Mesenchymal stem cell (in vitro differentiated cells and primary cell): Measurements from ENCODE around the gene PRR20C. TPM values are rescaled to one million over a fixed set of nuclear protein-coding genes. Genes with fewer than 3 reads are reported as not detected.
"Not testable (repeated sequence)": the region's sequence is repeated elsewhere in the genome, so short reads cannot be mapped to it uniquely, and the experiment has no call there.

Experiments used
- DNase-seq: peaks from one replicate; pipeline ENCODE4 v3.0.0-alpha.2; 2013
- H2AFZ ChIP-seq: one replicate; pipeline ENCODE4 v1.6.1; 2013; ENCODE audit warnings: low read depth, mild to moderate bottlenecking, control low read depth, inconsistent platforms, low read length, moderate library complexity
- H2AK5ac ChIP-seq: 2 replicates; pipeline ENCODE4 v1.6.1; 2013; ENCODE audit warnings: low read length, moderate library complexity, mild to moderate bottlenecking, inconsistent platforms; ENCODE audit not compliant: severe bottlenecking
- H2BK120ac ChIP-seq: one replicate; pipeline ENCODE4 v1.6.1; 2013; ENCODE audit warnings: low read depth, mild to moderate bottlenecking, inconsistent platforms, low read length, moderate library complexity
- H2BK12ac ChIP-seq, 2 experiments: one replicate each; pipeline ENCODE4 v1.6.1; 2013; ENCODE audit warnings: inconsistent platforms in 2 of 2, low read length in 2 of 2, mild to moderate bottlenecking in 2 of 2, moderate library complexity in 2 of 2, control low read depth in 1 of 2
- H2BK15ac ChIP-seq: one replicate; pipeline ENCODE4 v1.6.1; 2013; ENCODE audit warnings: mild to moderate bottlenecking, low read depth, inconsistent platforms; ENCODE audit not compliant: poor library complexity, severe bottlenecking
- H2BK5ac ChIP-seq: 2 replicates; pipeline ENCODE4 v1.6.1; 2013; ENCODE audit warnings: low read depth, mild to moderate bottlenecking, low read length, control low read depth, inconsistent platforms; ENCODE audit not compliant: poor library complexity, severe bottlenecking
- H3K14ac ChIP-seq, 2 experiments: one replicate each; pipeline ENCODE4 v1.6.1; 2013; ENCODE audit warnings: inconsistent platforms in 2 of 2, low read length in 2 of 2, control low read depth in 1 of 2, mild to moderate bottlenecking in 1 of 2, moderate library complexity in 1 of 2
- H3K18ac ChIP-seq, 2 experiments: one replicate each; pipeline ENCODE4 v1.6.1; 2013; ENCODE audit warnings: inconsistent platforms in 2 of 2, low read length in 2 of 2, control low read depth in 1 of 2, low read depth in 1 of 2, mild to moderate bottlenecking in 1 of 2
- H3K23ac ChIP-seq, 2 experiments: one replicate each; pipeline ENCODE4 v1.6.1; 2013; ENCODE audit warnings: inconsistent platforms in 2 of 2, low read length in 2 of 2, mild to moderate bottlenecking in 2 of 2, moderate library complexity in 2 of 2, control low read depth in 1 of 2
- H3K27ac ChIP-seq: 2 replicates; pipeline ENCODE4 v1.5.1; 2013; ENCODE audit warnings: mild to moderate bottlenecking, moderate library complexity, low read length, control low read depth, inconsistent platforms; ENCODE audit not compliant: poor library complexity, severe bottlenecking
- H3K27me3 ChIP-seq, 2 experiments: 2 replicates each; pipeline versions ENCODE4 v1.6.1 to v1.7.0; 2013; ENCODE audit warnings: low read length in 2 of 2, mild to moderate bottlenecking in 2 of 2, moderate library complexity in 2 of 2, control low read depth in 1 of 2, inconsistent platforms in 1 of 2; ENCODE audit not compliant: control insufficient read depth in 1 of 2, insufficient read depth in 1 of 2
- H3K36me3 ChIP-seq, 2 experiments: 2 replicates each; pipeline versions ENCODE4 v1.6.1 to v1.7.0; 2013; ENCODE audit warnings: low read length in 2 of 2, control low read depth in 1 of 2, inconsistent platforms in 1 of 2, low read depth in 1 of 2, mild to moderate bottlenecking in 1 of 2; ENCODE audit not compliant: insufficient read depth in 2 of 2, control insufficient read depth in 1 of 2
- H3K4ac ChIP-seq, 2 experiments: one replicate each; pipeline ENCODE4 v1.6.1; 2013; ENCODE audit warnings: inconsistent platforms in 2 of 2, low read length in 2 of 2, mild to moderate bottlenecking in 2 of 2, moderate library complexity in 2 of 2, control low read depth in 1 of 2, low read depth in 1 of 2
- H3K4me1 ChIP-seq: 2 replicates; pipeline ENCODE4 v1.6.1; 2013; ENCODE audit warnings: low read depth, low read length, control low read depth; ENCODE audit not compliant: control insufficient read depth, insufficient read depth
- H3K4me2 ChIP-seq: 2 replicates; pipeline ENCODE4 v1.6.1; 2013; ENCODE audit warnings: low read length, mild to moderate bottlenecking, inconsistent platforms; ENCODE audit not compliant: poor library complexity, severe bottlenecking
- H3K4me3 ChIP-seq, 2 experiments: 2 replicates each; pipeline versions ENCODE4 v1.5.1 to v1.7.0; 2013; ENCODE audit warnings: low read length in 2 of 2, mild to moderate bottlenecking in 2 of 2, control low read depth in 1 of 2, low read depth in 1 of 2; ENCODE audit not compliant: insufficient read depth in 1 of 2
- H3K79me1 ChIP-seq: replicated peaks from 2 replicates; pipeline ENCODE4 v1.6.1; 2013; ENCODE audit warnings: mild to moderate bottlenecking, control low read depth, low read length, inconsistent platforms; ENCODE audit not compliant: poor library complexity, severe bottlenecking
- H3K9ac ChIP-seq: 2 replicates; pipeline ENCODE4 v1.7.0; 2013; ENCODE audit warnings: mild to moderate bottlenecking, low read length, moderate library complexity
- H3K9me3 ChIP-seq: 2 replicates; pipeline ENCODE4 v1.7.0; 2013; ENCODE audit warnings: mild to moderate bottlenecking, low read length; ENCODE audit not compliant: control insufficient read depth
- H4K8ac ChIP-seq: one replicate; pipeline ENCODE4 v1.6.1; 2013; ENCODE audit warnings: inconsistent platforms, mild to moderate bottlenecking, low read length, moderate library complexity
- H4K91ac ChIP-seq: one replicate; pipeline ENCODE4 v1.6.1; 2013; ENCODE audit warnings: mild to moderate bottlenecking, low read length, inconsistent platforms
- WGBS: methylation state at CpG from one replicate; pipeline ENCODE4 v1.1.7; 2013; ENCODE audit warnings: mixed read lengths; 5-methylcytosine and 5-hydroxymethylcytosine counted together
- polyA plus RNA-seq, 2 experiments: library from polyadenylated mRNA; stranded (reverse); fragments of 200-250 nt; gene quantifications; one replicate each; pipeline ENCODE4 v1.2.3, GENCODE V29; 2013

PRR20C gene
- not detected for polyA plus RNA-seq (2013, experiment 1 of 2)
- polyA plus RNA-seq (2013, experiment 2 of 2), result not detected

DNA sequence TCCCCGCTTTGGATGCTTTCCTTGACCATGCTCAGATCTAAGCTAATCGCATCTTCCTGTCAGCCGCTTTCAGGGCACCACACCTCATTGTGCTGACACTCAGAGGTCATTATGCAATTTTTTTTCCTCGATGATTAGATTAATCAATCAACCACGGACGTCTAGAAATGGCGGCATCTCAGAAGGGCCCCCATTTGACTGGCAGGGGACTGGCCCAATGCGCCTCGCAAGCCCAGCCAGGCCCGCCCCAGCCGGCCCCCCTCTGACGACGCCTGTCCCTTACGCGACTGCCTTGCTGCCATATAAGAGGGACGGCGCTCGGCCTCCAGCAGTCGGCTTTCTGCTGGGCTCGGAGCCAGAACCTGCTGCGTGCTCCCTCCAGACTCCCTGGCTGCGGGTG, at the start of gene PRR20C:
PRR20C (plus strand) TSS at position 301 of the 400 bp plus-strand sequence. CDS start 387 bp downstream, outside the sequence.
- not testable (repeated sequence) for H3K27ac ChIP-seq, DNase-seq, H3K27me3 ChIP-seq, H3K79me1 ChIP-seq, H3K14ac ChIP-seq, H3K9ac ChIP-seq, H2BK12ac ChIP-seq, H3K9me3 ChIP-seq, H2AK5ac ChIP-seq, H3K4me1 ChIP-seq, H4K8ac ChIP-seq, H2BK120ac ChIP-seq, H2BK15ac ChIP-seq, H2AFZ ChIP-seq, H2BK5ac ChIP-seq, H3K4me2 ChIP-seq, H3K4ac ChIP-seq, H3K36me3 ChIP-seq, H3K23ac ChIP-seq, H3K4me3 ChIP-seq, H4K91ac ChIP-seq, H3K18ac ChIP-seq
- WGBS, result no CpG with 5 or more reads among the region's 22 CpGs

DNA sequence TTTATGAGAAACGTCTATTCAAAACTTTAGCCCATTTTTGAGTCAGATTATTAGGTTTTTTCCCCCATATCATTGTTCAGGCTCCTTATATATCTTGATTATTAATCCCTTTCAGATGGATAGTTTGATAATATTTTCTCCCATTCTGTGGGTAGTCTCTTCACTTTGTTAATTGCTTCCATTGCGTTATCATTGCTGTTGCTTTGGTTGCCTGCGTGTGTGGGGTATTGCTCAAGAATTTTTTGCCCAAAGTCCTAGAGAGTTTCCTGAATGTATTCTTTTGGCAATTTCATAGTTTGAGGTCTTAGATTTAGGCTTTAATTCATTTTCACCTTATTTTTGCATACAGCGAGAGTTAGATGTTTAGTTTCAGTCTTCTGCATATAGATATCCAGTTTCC, 38.9 kb upstream of the PRR20C start:
- peaks cover 16% of the 10 kb centered on the region for H3K9me3 ChIP-seq
- no peaks in the 10 kb centered on the region for H3K27me3 ChIP-seq
- H2BK15ac ChIP-seq, result no peak overlapping the region
- no peaks in the 10 kb centered on the region for H3K79me1 ChIP-seq
- no peak overlapping the region for H3K9ac ChIP-seq
- H3K14ac ChIP-seq, result no peak overlapping the region
- no peak overlapping the region for H4K91ac ChIP-seq
- H3K27ac ChIP-seq, result no peak overlapping the region
- H3K4me3 ChIP-seq, result no peak overlapping the region
- 89% methylated on average over 2 of the region's 4 CpGs for WGBS
- H3K4ac ChIP-seq, result no peak overlapping the region
- no peak overlapping the region for H3K18ac ChIP-seq
- DNase-seq, result no peak
- no peak overlapping the region for H3K23ac ChIP-seq
- H2AFZ ChIP-seq, result no peak overlapping the region
- H2BK120ac ChIP-seq, result no peak overlapping the region
- H3K4me2 ChIP-seq, result no peak overlapping the region
- no peaks in the 10 kb centered on the region for H3K36me3 ChIP-seq
- H2BK12ac ChIP-seq, result no peak overlapping the region
- no peaks in the 10 kb centered on the region for H3K4me1 ChIP-seq
- no peak overlapping the region for H2BK5ac ChIP-seq
- no peak overlapping the region for H2AK5ac ChIP-seq
- H4K8ac ChIP-seq, result no peak overlapping the region

DNA sequence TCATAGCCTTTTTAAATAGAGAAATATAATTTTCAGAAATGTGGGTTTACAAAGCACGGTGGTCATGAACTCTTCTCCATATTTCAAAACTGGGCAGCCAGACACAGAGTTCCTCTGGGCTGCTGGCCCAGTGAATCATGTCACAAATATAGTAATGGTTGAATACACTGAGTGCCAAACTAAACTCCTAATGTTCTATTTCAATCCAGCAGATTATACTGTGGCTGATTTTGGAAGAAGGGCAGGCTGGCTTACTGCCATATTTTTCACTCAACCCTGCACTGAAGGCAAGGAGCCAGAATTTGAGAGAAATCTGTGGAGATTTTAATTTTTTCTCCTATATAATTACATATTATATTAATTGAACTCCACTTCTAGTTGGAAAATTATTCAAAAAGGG, 30.2 kb upstream of the PRR20C start:
- H2BK5ac ChIP-seq, result no peak overlapping the region
- H2AK5ac ChIP-seq, result no peak overlapping the region
- H3K27me3 ChIP-seq, result no peaks in the 10 kb centered on the region
- no peak overlapping the region for H3K4ac ChIP-seq
- no peak overlapping the region for H2BK120ac ChIP-seq
- H2BK12ac ChIP-seq, result no peak overlapping the region
- no peaks in the 10 kb centered on the region for H3K36me3 ChIP-seq
- DNase-seq, result no peak
- H3K4me2 ChIP-seq, result no peak overlapping the region
- H3K4me3 ChIP-seq, result no peak overlapping the region
- H3K4me1 ChIP-seq, result no peaks in the 10 kb centered on the region
- H4K8ac ChIP-seq, result no peak overlapping the region
- 33% methylated on average over 1 of the region's 1 CpG for WGBS
- H3K9me3 ChIP-seq, result no peaks in the 10 kb centered on the region
- no peak overlapping the region for H3K23ac ChIP-seq
- no peak overlapping the region for H3K14ac ChIP-seq
- H3K18ac ChIP-seq, result no peak overlapping the region
- no peak overlapping the region for H3K9ac ChIP-seq
- H3K79me1 ChIP-seq, result no peaks in the 10 kb centered on the region
- H2BK15ac ChIP-seq, result no peak overlapping the region
- H4K91ac ChIP-seq, result no peak overlapping the region
- H3K27ac ChIP-seq, result no peak overlapping the region
- no peak overlapping the region for H2AFZ ChIP-seq

DNA sequence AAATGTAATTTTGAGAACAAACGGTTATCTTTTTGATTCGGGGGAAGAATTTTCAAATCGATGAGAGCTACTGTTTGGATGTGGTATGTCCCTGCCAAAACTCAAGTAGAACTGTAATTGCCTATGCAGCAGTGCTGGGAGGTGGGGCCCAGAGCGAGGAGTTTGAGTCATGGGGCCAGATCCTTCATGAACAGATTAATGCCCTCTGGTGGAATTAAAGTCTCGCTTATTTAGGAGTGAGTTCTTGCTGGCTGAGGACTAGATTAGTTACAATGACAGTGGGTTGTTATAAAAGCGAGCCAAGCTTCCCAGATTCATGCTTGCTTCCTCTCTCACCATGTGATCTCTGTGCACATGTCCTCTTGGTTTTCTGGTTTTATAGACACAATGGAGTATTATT, 25.0 kb upstream of the PRR20C start:
- Histone ChIP-seq H4K8ac (no peak overlapping the region), H2BK120ac (no peak overlapping the region), H2BK5ac (no peak overlapping the region), H3K4me2 (no peak overlapping the region), H3K14ac (no peak overlapping the region), H3K27ac (no peak overlapping the region), H2BK15ac (no peak overlapping the region), H3K4me3 (no peak overlapping the region), H2AK5ac (no peak overlapping the region), H2AFZ (no peak overlapping the region), H3K4me1 (no peaks in the 10 kb centered on the region), H3K9me3 (peaks cover 7% of the 10 kb centered on the region), H2BK12ac (no peak overlapping the region), H3K36me3 (no peaks in the 10 kb centered on the region), H3K23ac (no peak overlapping the region), H3K27me3 (no peaks in the 10 kb centered on the region), H3K79me1 (no peaks in the 10 kb centered on the region), H3K9ac (no peak overlapping the region), H3K4ac (no peak overlapping the region), H3K18ac (no peak overlapping the region), H4K91ac (no peak overlapping the region)
- DNase-seq, result no peak
- WGBS, result 70% methylated on average over 6 of the region's 6 CpGs
